NCI-H146 treated with DMSO at 0.1 percent for 48 hours (cell line): ENCODE data around the gene BBS2.

ENCODE experiments used
- DNase-seq: peaks from one replicate; lab custom pipeline; 2025; ENCODE audit not compliant: unreplicated experiment; lab: John Stamatoyannopoulos, UW

BBS2 gene

DNA sequence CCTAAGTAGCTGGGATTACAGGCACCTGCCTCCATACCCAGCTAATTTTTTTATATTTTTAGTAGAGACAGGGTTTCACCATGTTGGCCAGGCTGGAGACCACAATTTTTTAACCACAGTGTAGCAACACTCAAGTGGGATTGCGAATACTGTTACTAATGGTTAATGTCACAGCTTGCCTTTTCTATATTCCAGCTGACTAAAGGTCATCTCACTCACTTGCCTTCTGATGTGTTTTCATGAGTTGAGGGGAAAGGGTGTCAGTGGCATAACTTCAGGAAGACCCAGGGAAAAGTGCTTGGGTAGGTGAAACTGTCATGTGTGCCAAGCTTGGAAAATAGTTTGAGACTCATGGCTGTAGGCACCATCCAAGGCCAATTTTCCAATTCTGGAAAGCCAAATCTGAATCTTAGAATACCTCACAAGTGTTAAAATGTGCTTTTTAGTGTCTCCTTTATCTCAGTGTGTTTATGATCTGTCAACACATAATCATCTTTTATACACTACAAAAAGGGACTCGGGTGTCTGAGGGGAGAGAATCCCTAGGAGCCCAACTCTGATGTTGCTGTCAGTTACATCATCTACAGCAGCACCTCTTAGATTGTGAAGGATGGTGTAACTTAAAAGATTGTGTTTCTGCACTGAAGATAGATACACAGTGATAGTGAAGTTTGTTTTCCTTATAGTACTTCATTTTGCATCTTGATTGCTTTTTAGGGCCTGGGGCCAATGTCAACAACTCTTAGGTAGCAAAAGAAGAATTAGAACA lies 41.4 kb downstream of the BBS2 start:
- DNase-seq: no peak

DNA sequence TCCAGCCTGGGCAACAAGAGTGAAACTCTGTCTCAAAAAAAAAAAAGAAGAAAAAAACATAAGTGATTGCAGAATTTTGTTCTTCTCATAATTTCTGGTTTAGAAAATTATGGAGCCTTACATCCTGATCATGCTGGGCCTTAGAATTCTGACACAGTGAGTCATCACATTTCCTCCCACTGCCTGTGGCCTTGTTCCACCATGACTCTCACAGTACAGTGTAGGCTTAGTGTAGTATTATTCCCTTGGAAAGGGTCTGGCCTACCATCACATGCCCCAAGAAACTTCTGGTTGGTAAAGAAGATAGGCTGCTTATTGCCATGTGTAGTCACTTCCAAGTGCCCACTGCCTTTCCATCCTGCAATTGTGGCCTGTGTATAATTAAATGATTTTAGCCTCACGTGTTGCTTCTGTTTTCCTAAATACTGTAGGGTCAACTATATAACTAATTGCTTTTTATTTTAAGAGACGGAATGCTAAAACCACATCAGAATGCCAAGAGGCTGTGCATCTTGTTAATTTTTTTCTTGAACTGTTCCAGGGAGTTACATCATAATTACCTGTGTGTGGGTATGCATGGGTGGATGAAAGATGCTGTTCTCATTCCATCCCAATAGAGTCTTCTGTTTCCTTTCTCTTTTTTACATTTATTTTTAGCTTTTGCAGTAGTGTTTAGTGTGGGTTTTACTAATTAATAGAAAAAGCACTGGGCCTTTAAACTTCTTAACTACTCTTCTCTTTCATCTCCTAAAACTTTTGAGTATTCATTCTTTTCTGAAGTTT lies 42.5 kb downstream of the BBS2 start:
- no peak for DNase-seq

GRCh38 chr16:56475201-56475600 lies 44.6 kb downstream of the BBS2 start:
- DNase-seq: peak; percentile 11

GRCh38 chr16:56470666-56471065 lies 49.2 kb downstream of the BBS2 start:
- DNase-seq: no peak

- no peak for DNase-seq
Observed at GRCh38 chr16:56470232-56470631, 49.6 kb downstream of the BBS2 start.

- no peak for DNase-seq
Observed at GRCh38 chr16:56469748-56470147, 50.1 kb downstream of the BBS2 start.

DNA sequence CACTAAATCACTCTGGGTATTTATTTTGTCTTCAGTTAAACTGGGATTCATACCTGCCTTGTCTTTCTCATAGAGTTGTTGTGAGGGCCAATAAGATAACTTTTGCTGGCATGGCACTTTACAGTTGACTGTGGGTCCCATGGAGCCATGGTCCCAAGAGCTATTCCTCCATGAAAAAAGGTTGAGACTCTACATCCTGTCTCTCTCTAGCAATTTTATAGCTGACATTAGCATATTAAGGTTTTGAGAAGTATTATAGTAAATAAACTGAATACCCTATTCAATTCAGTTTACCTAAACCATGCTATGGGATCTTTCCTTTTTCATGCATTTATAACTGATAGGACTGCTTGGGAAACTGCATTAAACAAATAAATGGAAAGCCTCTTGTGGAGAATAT lies 51.0 kb downstream of the BBS2 start:
- no peak for DNase-seq

DNA sequence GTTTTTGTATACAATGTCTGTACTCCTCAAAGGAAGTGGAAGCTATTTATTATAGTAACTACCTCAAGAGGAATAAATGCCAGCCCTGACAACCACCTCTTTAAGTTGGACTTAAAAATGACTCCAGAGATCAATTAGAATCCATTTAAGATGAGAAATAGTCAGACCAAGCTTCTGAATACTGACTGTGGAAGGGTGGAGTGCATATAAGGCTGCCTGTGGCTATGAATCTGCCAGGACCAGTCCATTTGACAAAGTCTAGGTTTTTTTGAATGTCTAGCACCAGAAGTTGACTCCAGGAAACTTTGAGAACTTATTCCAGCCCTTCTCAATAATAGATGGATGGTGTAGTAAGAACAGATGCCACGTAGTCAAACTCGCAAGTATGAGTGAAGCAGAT lies 53.5 kb downstream of the BBS2 start:
- DNase-seq: no peak

GRCh38 chr16:56463153-56463552 lies 56.7 kb downstream of the BBS2 start:
- no peak for DNase-seq

- no peak for DNase-seq
Observed at GRCh38 chr16:56462064-56462796, 57.6 kb downstream of the BBS2 start.

DNA sequence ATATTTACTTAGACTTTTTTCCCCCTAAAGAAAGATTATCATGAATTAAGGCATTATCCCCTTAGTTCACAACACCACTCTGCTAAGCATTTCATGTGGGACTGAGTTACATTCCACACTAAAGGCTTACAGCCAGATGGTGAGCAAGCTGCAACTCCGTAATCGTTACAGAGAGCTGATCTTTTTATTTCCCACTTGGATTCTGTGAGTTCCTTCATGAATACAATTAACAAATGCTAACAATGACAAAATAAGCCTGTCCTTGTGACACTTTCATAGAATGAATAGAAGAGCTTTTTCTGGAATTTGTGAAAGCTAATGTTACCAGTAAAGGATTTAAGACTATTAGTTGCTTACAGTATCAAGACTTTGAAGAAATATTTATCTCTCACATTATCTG lies 59.7 kb downstream of the BBS2 start:
- no peak for DNase-seq

DNA sequence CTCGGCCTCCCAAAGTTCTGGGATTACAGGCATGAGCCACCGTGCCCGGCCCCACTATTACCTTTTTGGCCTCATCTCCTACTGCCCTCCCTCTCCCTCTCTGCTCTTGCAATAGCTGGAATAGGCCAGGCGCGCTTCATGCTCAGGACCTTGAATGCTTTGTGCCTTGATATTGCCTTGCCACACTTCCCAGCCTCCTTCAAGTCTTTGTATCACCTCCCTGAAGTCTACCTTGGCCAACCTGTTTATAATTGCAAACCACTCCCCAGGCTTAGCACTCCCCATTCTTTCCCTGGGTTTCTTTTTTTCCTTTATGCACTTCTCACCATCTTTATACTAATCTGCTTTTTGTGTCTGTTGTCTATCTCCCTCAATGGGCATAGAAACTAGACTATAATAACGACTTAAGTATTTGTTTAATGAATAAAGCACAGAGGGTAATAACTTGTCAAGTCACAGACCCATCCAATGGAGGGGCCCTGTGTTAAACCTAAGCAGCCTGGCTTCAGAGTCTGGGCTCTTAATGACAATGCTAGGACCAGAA lies 61.8 kb downstream of the BBS2 start:
- DNase-seq: no peak

DNA sequence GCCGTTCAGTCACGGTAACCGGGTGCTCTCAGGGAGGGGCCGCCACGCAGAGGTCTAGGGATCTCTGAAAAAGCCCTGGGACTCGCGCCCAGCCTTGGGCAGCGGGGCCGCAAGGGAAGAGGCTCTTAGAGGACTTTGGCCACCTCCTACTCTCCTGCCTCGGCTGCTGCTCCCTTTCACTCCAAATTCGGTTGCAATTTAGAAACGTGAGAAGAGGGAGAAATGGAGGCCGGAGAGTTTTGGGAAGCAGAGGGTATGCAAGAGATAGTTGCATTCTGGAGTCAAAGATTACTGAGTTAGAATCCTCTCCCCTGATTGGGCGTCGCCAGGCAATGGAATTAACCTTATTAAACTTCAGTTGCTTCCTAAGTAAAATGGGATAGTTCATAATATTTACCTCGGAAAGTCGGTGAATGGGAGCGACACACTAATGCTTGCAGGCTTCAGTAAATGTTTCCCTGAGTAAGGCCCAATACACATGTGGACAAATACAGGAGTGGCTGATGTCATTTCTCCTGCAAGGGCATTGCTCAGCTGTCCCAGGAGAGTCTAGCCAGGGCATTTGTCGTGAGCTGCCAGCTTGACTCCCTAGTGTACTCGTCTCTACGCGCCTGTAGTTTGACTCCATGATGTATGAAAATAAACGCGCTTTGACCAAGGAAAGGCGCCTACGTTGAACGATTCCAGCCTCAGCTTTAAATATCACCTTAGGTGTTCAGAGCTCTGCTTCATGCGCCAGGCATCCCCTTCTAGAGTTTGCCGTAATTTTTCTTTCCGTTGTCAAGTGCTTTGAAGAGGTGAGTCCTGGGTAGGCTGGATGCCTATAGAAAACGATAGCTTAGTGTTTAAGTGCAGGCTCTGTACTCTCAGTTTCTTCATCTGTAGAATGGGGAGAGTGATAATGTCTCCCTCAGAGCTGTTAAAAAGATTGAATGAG lies 67.8 kb downstream of the BBS2 start:
- no peak for DNase-seq

DNA sequence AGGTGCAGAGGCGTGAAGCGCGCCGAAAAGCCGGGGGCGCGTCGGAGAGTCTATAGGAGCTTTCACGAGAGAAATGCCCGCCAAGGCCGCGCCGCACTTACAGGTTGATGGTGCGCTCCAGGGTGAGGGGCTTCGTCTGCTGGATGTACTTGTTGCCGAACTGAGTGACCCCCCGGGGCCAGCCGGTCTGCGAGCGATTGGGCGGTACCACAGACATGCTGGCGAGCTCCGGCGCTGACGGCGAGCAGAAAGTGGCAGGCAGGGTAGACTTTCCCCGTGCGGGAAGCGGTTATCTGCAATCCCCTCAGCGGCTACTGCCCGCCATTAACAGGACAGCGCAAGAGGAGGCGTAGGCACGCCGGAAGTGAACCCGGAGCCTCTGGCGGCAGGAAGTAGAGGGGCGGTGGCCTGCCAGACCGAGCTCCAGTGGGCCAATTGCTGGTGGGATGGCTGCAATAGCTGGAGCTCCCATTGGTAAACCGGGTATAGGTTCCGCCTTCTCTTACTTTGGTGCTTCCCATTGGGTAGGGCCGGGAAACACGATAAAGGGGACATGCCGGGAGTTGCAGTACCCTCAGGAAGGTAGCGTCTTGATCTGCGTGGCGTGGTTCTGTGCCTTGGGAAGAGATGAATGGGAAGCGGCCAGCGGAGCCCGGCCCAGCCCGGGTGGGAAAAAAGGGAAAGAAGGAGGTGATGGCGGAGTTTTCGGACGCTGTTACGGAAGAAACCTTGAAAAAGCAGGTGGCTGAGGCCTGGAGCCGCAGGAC lies 68.7 kb downstream of the BBS2 start, which contains the start of the genes NUDT21 and OGFOD1:
NUDT21 (minus strand) TSS at position 347 of the 767 bp plus-strand sequence; CDS start at position 217, 130 bp downstream.
OGFOD1 (plus strand) TSS at position 569 of the 767 bp plus-strand sequence; CDS start at position 628, 59 bp downstream.
- DNase-seq: peak; percentile 95

DNA sequence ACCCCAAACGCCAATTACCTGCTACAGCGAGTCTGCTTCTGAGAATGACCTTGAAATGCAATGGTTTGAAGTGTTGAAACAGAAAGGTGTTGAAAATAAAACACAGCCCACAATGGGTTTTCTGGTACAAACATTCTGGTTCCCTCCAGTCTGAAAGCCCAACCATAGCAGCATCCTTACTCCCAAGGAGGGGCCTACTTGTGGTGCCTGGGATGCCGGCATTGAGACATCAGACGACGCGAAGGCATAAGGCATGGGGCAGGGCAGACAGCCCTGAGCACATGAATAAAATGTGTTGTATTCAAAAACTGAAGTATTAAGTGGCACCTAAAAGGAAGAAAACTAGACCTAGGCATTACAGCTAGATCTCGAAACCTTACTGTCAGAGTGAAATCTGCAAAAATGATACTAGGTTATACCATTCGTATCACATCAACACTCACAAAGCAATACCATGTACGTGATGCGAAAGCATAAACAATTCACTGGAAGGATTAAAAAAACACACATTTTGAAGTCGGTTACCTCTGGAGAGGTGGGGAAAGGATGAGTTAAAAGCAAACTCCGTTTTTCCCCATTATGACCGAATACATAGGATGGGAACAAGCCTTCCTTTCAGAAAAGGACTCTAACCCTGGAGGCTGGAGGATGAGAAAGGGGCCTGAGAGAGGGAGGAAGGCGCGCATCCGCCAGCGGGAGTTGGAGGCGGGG lies 69.4 kb downstream of the BBS2 start:
- no peak for DNase-seq

DNA sequence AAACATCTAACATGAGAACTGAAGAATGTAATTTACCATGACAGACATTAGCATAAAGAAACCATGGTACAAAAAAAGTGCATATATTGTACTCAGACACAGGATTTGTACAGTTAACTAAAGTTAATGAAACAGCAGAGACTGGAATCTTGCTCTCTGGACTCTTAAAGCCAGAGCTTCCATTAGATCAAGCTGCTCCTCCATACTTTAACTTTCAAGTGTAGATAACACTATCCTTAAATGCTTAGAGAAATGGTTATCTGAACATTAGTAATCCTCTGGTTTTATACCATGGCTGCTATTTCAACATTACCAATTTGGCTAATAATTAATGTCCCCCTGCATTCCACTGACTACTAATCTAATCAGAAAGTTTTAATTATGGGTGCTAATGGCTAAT lies 71.8 kb downstream of the BBS2 start:
- no peak for DNase-seq

GRCh38 chr16:56447286-56447685 lies 72.5 kb downstream of the BBS2 start:
- DNase-seq: no peak

GRCh38 chr16:56438038-56438437 lies 81.8 kb downstream of the BBS2 start:
- DNase-seq: no peak

- no peak for DNase-seq
Observed at GRCh38 chr16:56436258-56436657, 83.6 kb downstream of the BBS2 start.
